ENCODE measurements around the gene AP2A1. TPM values are rescaled to one million over a fixed set of nuclear protein-coding genes. Genes with fewer than 3 reads are reported as not detected.

The AP2A1 gene
- polyA plus RNA-seq, 1 donor from 2014 or later, result 40.8 TPM

DNA sequence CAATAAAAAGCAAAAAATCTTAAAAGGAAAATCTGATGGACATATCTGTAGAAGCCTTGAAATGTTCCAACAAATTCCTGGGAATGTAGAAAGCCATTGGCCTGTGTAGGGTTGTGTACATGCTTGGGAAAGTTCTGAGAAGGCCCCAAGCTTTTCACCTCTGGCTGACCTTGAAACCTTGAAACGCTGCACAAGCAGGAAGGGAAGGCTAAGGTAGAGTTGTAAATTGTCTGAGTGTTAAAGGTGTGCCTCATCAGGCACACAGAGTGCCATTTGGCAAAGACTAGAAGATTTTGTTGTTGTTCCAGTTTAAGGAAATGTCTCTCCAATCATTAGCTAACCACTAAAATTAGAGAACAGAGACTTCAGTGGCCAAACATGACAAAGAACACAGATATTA is 14.1 kb upstream of the AP2A1 start:
- TF ChIP-seq TAF1 (IDR thresholded peaks at IDR 0.05; ENCODE audit: low read depth), result no peak
- TF ChIP-seq EP300 (conservative IDR thresholded peaks at IDR 0.05; ENCODE audit: poor library complexity, severe bottlenecking), result no peak
- TF ChIP-seq SMC3 (conservative IDR thresholded peaks at IDR 0.05; ENCODE audit: poor library complexity), result no peak
- TF ChIP-seq, protein P1, sequence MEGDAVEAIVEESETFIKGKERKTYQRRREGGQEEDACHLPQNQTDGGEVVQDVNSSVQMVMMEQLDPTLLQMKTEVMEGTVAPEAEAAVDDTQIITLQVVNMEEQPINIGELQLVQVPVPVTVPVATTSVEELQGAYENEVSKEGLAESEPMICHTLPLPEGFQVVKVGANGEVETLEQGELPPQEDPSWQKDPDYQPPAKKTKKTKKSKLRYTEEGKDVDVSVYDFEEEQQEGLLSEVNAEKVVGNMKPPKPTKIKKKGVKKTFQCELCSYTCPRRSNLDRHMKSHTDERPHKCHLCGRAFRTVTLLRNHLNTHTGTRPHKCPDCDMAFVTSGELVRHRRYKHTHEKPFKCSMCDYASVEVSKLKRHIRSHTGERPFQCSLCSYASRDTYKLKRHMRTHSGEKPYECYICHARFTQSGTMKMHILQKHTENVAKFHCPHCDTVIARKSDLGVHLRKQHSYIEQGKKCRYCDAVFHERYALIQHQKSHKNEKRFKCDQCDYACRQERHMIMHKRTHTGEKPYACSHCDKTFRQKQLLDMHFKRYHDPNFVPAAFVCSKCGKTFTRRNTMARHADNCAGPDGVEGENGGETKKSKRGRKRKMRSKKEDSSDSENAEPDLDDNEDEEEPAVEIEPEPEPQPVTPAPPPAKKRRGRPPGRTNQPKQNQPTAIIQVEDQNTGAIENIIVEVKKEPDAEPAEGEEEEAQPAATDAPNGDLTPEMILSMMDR (IDR thresholded peaks at IDR 0.05; ENCODE audit: poor library complexity, severe bottlenecking), result no peak
- TF ChIP-seq MXI1 (conservative IDR thresholded peaks at IDR 0.05; ENCODE audit: poor library complexity, severe bottlenecking), result no peak
- no peak for TF ChIP-seq POLR2AphosphoS5 (IDR thresholded peaks at IDR 0.05)
- TF ChIP-seq RAD21 (conservative IDR thresholded peaks at IDR 0.05), result no peak
- no peak for TF ChIP-seq EZH2 (IDR thresholded peaks at IDR 0.05; ENCODE audit: borderline replicate concordance, insufficient read depth, low read length, poor library complexity, severe bottlenecking)
- TF ChIP-seq, protein P2, sequence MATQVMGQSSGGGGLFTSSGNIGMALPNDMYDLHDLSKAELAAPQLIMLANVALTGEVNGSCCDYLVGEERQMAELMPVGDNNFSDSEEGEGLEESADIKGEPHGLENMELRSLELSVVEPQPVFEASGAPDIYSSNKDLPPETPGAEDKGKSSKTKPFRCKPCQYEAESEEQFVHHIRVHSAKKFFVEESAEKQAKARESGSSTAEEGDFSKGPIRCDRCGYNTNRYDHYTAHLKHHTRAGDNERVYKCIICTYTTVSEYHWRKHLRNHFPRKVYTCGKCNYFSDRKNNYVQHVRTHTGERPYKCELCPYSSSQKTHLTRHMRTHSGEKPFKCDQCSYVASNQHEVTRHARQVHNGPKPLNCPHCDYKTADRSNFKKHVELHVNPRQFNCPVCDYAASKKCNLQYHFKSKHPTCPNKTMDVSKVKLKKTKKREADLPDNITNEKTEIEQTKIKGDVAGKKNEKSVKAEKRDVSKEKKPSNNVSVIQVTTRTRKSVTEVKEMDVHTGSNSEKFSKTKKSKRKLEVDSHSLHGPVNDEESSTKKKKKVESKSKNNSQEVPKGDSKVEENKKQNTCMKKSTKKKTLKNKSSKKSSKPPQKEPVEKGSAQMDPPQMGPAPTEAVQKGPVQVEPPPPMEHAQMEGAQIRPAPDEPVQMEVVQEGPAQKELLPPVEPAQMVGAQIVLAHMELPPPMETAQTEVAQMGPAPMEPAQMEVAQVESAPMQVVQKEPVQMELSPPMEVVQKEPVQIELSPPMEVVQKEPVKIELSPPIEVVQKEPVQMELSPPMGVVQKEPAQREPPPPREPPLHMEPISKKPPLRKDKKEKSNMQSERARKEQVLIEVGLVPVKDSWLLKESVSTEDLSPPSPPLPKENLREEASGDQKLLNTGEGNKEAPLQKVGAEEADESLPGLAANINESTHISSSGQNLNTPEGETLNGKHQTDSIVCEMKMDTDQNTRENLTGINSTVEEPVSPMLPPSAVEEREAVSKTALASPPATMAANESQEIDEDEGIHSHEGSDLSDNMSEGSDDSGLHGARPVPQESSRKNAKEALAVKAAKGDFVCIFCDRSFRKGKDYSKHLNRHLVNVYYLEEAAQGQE (IDR thresholded peaks at IDR 0.05; ENCODE audit: borderline replicate concordance), result no peak

DNA sequence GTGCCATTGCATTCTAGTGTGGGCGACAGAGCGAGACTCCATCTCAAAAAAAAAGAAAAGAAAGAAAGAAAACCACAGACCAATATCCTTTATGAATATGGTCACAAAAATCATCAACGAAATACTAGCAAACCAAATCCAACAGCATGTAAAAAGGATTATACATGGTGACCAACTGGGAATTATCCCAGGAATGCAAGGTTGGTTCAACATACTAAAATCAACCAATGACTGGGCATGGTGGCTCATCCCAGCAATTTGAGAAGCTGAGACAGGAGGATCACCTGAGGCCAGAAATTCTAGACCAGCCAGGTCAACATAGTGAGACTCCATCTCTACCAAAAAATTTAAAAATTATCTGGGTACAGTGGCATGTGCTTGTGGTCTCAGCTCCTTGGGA is 10.8 kb upstream of the AP2A1 start:
- Histone ChIP-seq H4K20me1 (ENCODE audit: insufficient read depth) (no peaks in the 10 kb centered on the region), H3K9me3 (ENCODE audit: low read length) (no peaks in the 10 kb centered on the region), H3K9ac (ENCODE audit: low read length) (no peak overlapping the region), H3K4me2 (ENCODE audit: low read length) (no peak overlapping the region), H3K36me3 (ENCODE audit: insufficient read depth, low read length) (no peaks in the 10 kb centered on the region), H3K27me3 (ENCODE audit: insufficient read depth, low read depth, low read length) (no peaks in the 10 kb centered on the region), H3K4me3 (ENCODE audit: low read length) (no peak overlapping the region), H2AFZ (ENCODE audit: low read depth, low read length) (no peak overlapping the region), H3K79me2 (replicated peaks; ENCODE audit: insufficient read depth, low read length) (no peaks in the 10 kb centered on the region), H3F3A (ENCODE audit: insufficient read depth, low read length, poor library complexity, severe bottlenecking) (no peaks in the 10 kb centered on the region), H3K9me2 (ENCODE audit: insufficient read depth, low read length) (no peaks in the 10 kb centered on the region), H3K27ac (ENCODE audit: low read length) (no peak overlapping the region)
- TF ChIP-seq TAF1 (IDR thresholded peaks at IDR 0.05; ENCODE audit: low read depth) (no peak), EP300 (conservative IDR thresholded peaks at IDR 0.05; ENCODE audit: poor library complexity, severe bottlenecking) (no peak)

More for the DNA sequence above, 14.1 kb upstream of the AP2A1 start:
- no peak overlapping the region for H3K4me3 ChIP-seq (ENCODE audit: low read length)
- no peaks in the 10 kb centered on the region for H4K20me1 ChIP-seq (ENCODE audit: insufficient read depth)
- H3F3A ChIP-seq (ENCODE audit: insufficient read depth, low read length, poor library complexity, severe bottlenecking), result no peaks in the 10 kb centered on the region
- H3K79me2 ChIP-seq (replicated peaks; ENCODE audit: insufficient read depth, low read length), result no peaks in the 10 kb centered on the region
- no peak overlapping the region for H3K4me2 ChIP-seq (ENCODE audit: low read length)
- H2AFZ ChIP-seq (ENCODE audit: low read depth, low read length), result no peak overlapping the region
- H3K27me3 ChIP-seq (ENCODE audit: insufficient read depth, low read depth, low read length), result no peaks in the 10 kb centered on the region
- H3K9ac ChIP-seq (ENCODE audit: low read length), result no peak overlapping the region
- H3K36me3 ChIP-seq (ENCODE audit: insufficient read depth, low read length), result no peaks in the 10 kb centered on the region
- H3K9me3 ChIP-seq (ENCODE audit: low read length), result no peaks in the 10 kb centered on the region
- H3K9me2 ChIP-seq (ENCODE audit: insufficient read depth, low read length), result no peaks in the 10 kb centered on the region
- H3K27ac ChIP-seq (ENCODE audit: low read length), result no peak overlapping the region

DNA sequence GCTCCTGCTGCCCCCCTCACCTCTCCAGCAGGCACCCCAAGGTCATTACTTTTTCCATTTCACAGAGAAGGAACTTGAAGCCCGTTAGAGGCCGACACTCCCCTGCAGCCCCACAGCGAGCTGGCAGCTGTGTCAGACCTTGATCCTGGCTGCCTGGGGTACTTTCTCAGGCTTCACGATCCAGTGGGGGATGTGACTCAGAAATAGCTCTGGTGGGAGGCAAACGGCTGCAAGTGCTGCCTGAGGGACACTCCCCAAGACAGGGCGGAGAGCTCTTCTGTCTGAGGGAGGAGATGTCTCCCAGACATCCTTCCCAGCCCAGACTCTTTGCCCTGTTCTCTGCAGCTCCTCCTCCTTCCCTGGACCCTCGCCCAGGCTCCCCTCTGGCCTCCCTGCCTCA is 8.5 kb upstream of the AP2A1 start:
- no peak overlapping the region for H2AFZ ChIP-seq (ENCODE audit: low read depth, low read length)
- H3K36me3 ChIP-seq (ENCODE audit: insufficient read depth, low read length), result no peaks in the 10 kb centered on the region
- no peak overlapping the region for H3K27ac ChIP-seq (ENCODE audit: low read length)
- no peak overlapping the region for H3K9ac ChIP-seq (ENCODE audit: low read length)
- H3K79me2 ChIP-seq (replicated peaks; ENCODE audit: insufficient read depth, low read length), result no peaks in the 10 kb centered on the region
- no peak overlapping the region for H3K4me2 ChIP-seq (ENCODE audit: low read length)
- no peaks in the 10 kb centered on the region for H4K20me1 ChIP-seq (ENCODE audit: insufficient read depth)
- TF ChIP-seq EP300 (conservative IDR thresholded peaks at IDR 0.05; ENCODE audit: poor library complexity, severe bottlenecking) (no peak), EZH2 (IDR thresholded peaks at IDR 0.05; ENCODE audit: borderline replicate concordance, insufficient read depth, low read length, poor library complexity, severe bottlenecking) (no peak), SMC3 (conservative IDR thresholded peaks at IDR 0.05; ENCODE audit: poor library complexity) (no peak), POLR2AphosphoS5 (IDR thresholded peaks at IDR 0.05) (no peak), RAD21 (conservative IDR thresholded peaks at IDR 0.05) (no peak), TAF1 (IDR thresholded peaks at IDR 0.05; ENCODE audit: low read depth) (no peak), MXI1 (conservative IDR thresholded peaks at IDR 0.05; ENCODE audit: poor library complexity, severe bottlenecking) (no peak)
- TF ChIP-seq, protein P1 (IDR thresholded peaks at IDR 0.05; ENCODE audit: poor library complexity, severe bottlenecking), result no peak
- TF ChIP-seq, protein P2 (IDR thresholded peaks at IDR 0.05; ENCODE audit: borderline replicate concordance), result no peak
- H3K4me3 ChIP-seq (ENCODE audit: low read length), result no peak overlapping the region
- H3K9me3 ChIP-seq (ENCODE audit: low read length), result no peaks in the 10 kb centered on the region
- H3K9me2 ChIP-seq (ENCODE audit: insufficient read depth, low read length), result no peaks in the 10 kb centered on the region
- H3K27me3 ChIP-seq (ENCODE audit: insufficient read depth, low read depth, low read length), result no peaks in the 10 kb centered on the region
- H3F3A ChIP-seq (ENCODE audit: insufficient read depth, low read length, poor library complexity, severe bottlenecking), result no peaks in the 10 kb centered on the region

Measured in neural cell (in vitro differentiated cells).